Measurements from ENCODE around the gene KMT2A. TPM values are rescaled to one million over a fixed set of nuclear protein-coding genes. Genes with fewer than 3 reads are reported as not detected.

Gene KMT2A
- total RNA-seq, 2 experiments from 2014 or later, result 135 to 140 TPM

GRCh38 chr11:118572981-118573550 lies 136.8 kb downstream of the KMT2A start:
- peak; percentile 56 for ATAC-seq (ENCODE audit: poor library complexity)
- peak overlapping the region; percentile 97 to 98 for H3K27ac ChIP-seq (ENCODE audit: low read depth in 1 of 2, low read length in 2 of 2)
- peak overlapping the region; percentile 88 for H3K4me3 ChIP-seq (ENCODE audit: low read length)
- peak in 7 of 14 experiments; percentile 9 to 69 (median 25) for DNase-seq
- H3K36me3 Mint-ChIP-seq (ENCODE audit: low read depth), result peaks cover 52% of the 10 kb centered on the region
- ChIA-PET CTCF (no interaction called here), POLR2A (interaction anchor here (0.6 to 2.2 kb wide), 16 partner anchors 12 to 529 kb away, joined by 3 to 18 read pairs (median 4); partner anchors contain the start of genes CD3E, DPAGT1, KMT2A and PHLDB1)
- H3K9me3 ChIP-seq (ENCODE audit: control insufficient read depth in 1 of 2, insufficient read depth in 1 of 2, low read length in 2 of 2), result no peaks in the 10 kb centered on the region
- H3K27me3 Mint-ChIP-seq, result no peaks in the 10 kb centered on the region
- H3K4me1 ChIP-seq (ENCODE audit: insufficient read depth, low read length), result peaks cover 25% of the 10 kb centered on the region
- H3K27me3 ChIP-seq (ENCODE audit: control insufficient read depth in 1 of 2, insufficient read depth in 2 of 2, low read length in 2 of 2), result no peaks in the 10 kb centered on the region
- H3K9me3 Mint-ChIP-seq, result no peaks in the 10 kb centered on the region
- H3K36me3 ChIP-seq (ENCODE audit: insufficient read depth, low read length), result peaks cover 10% of the 10 kb centered on the region
- intact Hi-C loops (cut with DNase I, micrococcal nuclease), result loop anchor here (1.0 to 10.0 kb wide), 5 partner anchors 34 to 1338 kb away; partner anchors contain the start of genes C2CD2L (in 1 of the 2), DPAGT1 (in 1 of the 2), PCSK7 (in 1 of the 2) and PHLDB1 (in 1 of the 2)
- TF ChIP-seq, protein P1, sequence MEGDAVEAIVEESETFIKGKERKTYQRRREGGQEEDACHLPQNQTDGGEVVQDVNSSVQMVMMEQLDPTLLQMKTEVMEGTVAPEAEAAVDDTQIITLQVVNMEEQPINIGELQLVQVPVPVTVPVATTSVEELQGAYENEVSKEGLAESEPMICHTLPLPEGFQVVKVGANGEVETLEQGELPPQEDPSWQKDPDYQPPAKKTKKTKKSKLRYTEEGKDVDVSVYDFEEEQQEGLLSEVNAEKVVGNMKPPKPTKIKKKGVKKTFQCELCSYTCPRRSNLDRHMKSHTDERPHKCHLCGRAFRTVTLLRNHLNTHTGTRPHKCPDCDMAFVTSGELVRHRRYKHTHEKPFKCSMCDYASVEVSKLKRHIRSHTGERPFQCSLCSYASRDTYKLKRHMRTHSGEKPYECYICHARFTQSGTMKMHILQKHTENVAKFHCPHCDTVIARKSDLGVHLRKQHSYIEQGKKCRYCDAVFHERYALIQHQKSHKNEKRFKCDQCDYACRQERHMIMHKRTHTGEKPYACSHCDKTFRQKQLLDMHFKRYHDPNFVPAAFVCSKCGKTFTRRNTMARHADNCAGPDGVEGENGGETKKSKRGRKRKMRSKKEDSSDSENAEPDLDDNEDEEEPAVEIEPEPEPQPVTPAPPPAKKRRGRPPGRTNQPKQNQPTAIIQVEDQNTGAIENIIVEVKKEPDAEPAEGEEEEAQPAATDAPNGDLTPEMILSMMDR (IDR thresholded peaks at IDR 0.05), result no peak
- H3K4me1 Mint-ChIP-seq (ENCODE audit: low read depth), result peaks cover 56% of the 10 kb centered on the region
- peak overlapping the region; percentile 99 for H3K4me3 Mint-ChIP-seq
- peak overlapping the region; percentile 94 for H3K27ac Mint-ChIP-seq

DNA sequence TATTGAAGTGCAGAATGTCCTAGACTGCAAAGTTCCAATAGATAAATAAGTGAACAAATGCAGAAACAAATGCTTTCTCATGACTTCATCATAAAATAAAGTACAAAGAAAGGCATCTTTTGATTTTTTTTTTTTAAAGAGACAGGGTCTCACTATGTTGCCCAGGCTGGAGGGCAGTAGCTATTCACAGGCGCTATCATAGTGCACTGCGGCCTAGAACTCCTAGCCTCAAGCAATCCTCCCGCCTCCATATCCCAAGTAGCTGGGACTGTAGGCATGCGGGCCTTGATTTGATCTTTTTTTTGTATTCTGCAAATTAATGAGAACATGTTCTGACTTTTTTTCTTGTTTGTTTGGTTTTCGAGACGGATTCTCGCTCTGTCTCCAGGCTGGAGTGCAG lies 138.3 kb downstream of the KMT2A start:
- DNase-seq, result no peak
- ChIA-PET POLR2A (no interaction called here), CTCF (interaction anchor here (0.7 kb wide), 1 partner anchor 34 kb away, joined by 3 read pairs; no protein-coding TSS in a partner anchor)
- no peaks in the 10 kb centered on the region for H3K27me3 Mint-ChIP-seq
- TF ChIP-seq, protein P1 (IDR thresholded peaks at IDR 0.05), result no peak
- H3K4me3 ChIP-seq (ENCODE audit: low read length), result no peak overlapping the region
- no peaks in the 10 kb centered on the region for H3K9me3 ChIP-seq (ENCODE audit: control insufficient read depth in 1 of 2, insufficient read depth in 1 of 2, low read length in 2 of 2)
- peaks cover 10% of the 10 kb centered on the region for H3K36me3 ChIP-seq (ENCODE audit: insufficient read depth, low read length)
- peak overlapping the region; percentile 81 for H3K4me3 Mint-ChIP-seq
- H3K36me3 Mint-ChIP-seq (ENCODE audit: low read depth), result peaks cover 60% of the 10 kb centered on the region
- H3K4me1 ChIP-seq (ENCODE audit: insufficient read depth, low read length), result peaks cover 25% of the 10 kb centered on the region
- no peaks in the 10 kb centered on the region for H3K9me3 Mint-ChIP-seq
- no peak for ATAC-seq (ENCODE audit: poor library complexity)
- peaks cover 69% of the 10 kb centered on the region for H3K4me1 Mint-ChIP-seq (ENCODE audit: low read depth)
- intact Hi-C loops (cut with DNase I, micrococcal nuclease), result loop anchor here (5.0 to 10.0 kb wide), 3 partner anchors 33 to 1340 kb away; partner anchors contain the start of genes C2CD2L (in 1 of the 2), DPAGT1 (in 1 of the 2), PCSK7 (in 1 of the 2) and PHLDB1 (in 1 of the 2)
- H3K27ac Mint-ChIP-seq, result peak overlapping the region; percentile 14
- no peaks in the 10 kb centered on the region for H3K27me3 ChIP-seq (ENCODE audit: control insufficient read depth in 1 of 2, insufficient read depth in 2 of 2, low read length in 2 of 2)
- no peak overlapping the region for H3K27ac ChIP-seq (ENCODE audit: low read depth in 1 of 2, low read length in 2 of 2)

Other genes starting within 250 kb of the KMT2A start
- 10 to 100 TPM; 26.7 to 30.3 TPM for gene JAML, start 211.5 kb upstream of the KMT2A start, total RNA-seq
- 10 to 100 TPM; 29.0 to 30.2 TPM for gene MPZL3, start 184.1 kb upstream of the KMT2A start, total RNA-seq
- gene MPZL2, start 172.2 kb upstream of the KMT2A start, total RNA-seq, result 1 to 10 TPM in 1 of 2 experiments, under 1 TPM in 1; 0.95 to 1.8 TPM
- 100 to 1,000 TPM; 483 to 515 TPM for gene CD3E, start 131.8 kb upstream of the KMT2A start, total RNA-seq
- gene CD3D, start 93.8 kb upstream of the KMT2A start, total RNA-seq, result 100 to 1,000 TPM; 265 to 274 TPM
- 100 to 1,000 TPM; 102 to 109 TPM for gene CD3G, start 92.1 kb upstream of the KMT2A start, total RNA-seq
- 10 to 100 TPM; 40.1 to 43.0 TPM for gene UBE4A, start 76.9 kb upstream of the KMT2A start, total RNA-seq
- gene ATP5MG, start 34.9 kb upstream of the KMT2A start, total RNA-seq, result 100 to 1,000 TPM; 147 to 153 TPM
- under 1 TPM; 0.30 to 0.56 TPM for gene TTC36, start 91.0 kb downstream of the KMT2A start, total RNA-seq
- 10 to 100 TPM; 18.3 to 18.5 TPM for gene TMEM25, start 94.7 kb downstream of the KMT2A start, total RNA-seq
- 1 to 10 TPM; 4.9 to 6.3 TPM for gene IFT46, start 129.4 kb downstream of the KMT2A start, total RNA-seq
- gene ARCN1, start 135.9 kb downstream of the KMT2A start, total RNA-seq, result 10 to 100 TPM; 73.7 to 78.6 TPM
- gene PHLDB1, start 171.1 kb downstream of the KMT2A start, total RNA-seq, result 1 to 10 TPM; 1.8 to 2.3 TPM
- gene TREH, start 243.2 kb downstream of the KMT2A start, total RNA-seq, result not detected

All from CD4-positive, alpha-beta T cell (primary cell).